Liver (tissue), 3 donors: Measurements from ENCODE around the gene MEGF6.

ENCODE experiments used
- EGR1 ChIP-seq, 2 donors: IDR thresholded peaks; 2 replicates each; pipeline ENCODE4 v1.6.1; 2016 to 2018; ENCODE audit warnings: antibody characterized with exemption in 2 of 2, low read depth in 2 of 2
- RAD21 ChIP-seq, 2 donors: IDR thresholded peaks; 2 replicates each; pipeline ENCODE4 v1.6.1; 2016; ENCODE audit warnings: antibody characterized with exemption in 2 of 2, mild to moderate bottlenecking in 2 of 2
- TF ChIP-seq, protein P1 (sequence below): IDR thresholded peaks from 2 replicates; pipeline ENCODE4 v1.6.1; 2016; ENCODE audit warnings: antibody characterized with exemption, mild to moderate bottlenecking
- TF ChIP-seq, protein P2 (sequence below): fragments of 150-350 bp; IDR thresholded peaks from 2 replicates; pipeline ENCODE4 v1.5.1; 2017; ENCODE audit warnings: improper control_type of control experiment, low read depth, low read length; ENCODE audit not compliant: missing input control
- donor health status: healthy.
- donor health status: healthy.

DNA sequence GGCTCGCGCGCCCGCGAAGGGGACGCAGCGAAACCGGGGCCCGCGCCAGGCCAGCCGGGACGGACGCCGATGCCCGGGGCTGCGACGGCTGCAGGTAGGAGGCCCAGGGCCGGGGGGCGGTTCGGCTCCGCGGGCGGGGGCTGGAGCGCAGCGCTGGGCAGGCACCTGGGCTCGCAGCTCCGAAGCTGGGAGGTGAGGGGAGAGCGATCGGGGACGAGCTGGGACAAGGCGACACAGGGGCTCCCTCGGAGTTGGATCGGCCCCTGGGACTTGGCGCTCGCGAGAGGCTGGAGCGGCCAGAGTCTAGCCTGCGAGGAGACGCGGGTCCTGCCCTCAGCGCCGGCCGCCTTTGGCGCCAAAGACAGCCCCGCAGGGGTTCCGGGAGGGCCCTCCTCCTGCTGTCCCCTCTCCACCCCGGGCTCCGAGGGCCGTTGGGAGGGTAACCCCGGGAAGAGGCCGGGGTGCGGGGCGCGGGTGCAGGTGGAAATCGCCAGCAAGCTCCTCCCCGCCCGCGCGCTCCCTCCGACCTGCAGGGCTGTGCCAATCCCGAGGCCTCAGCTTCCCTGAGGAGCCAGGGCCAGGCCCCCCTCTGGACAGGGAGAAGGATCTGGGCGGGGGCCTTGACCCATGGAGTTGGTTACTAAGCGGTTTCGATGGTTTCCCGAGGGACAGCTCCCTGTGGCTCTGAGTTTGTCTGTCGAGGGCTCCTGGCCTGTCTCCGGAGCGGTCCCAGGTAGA lies 41.4 kb upstream of the MEGF6 start:
- TF ChIP-seq, protein P1, sequence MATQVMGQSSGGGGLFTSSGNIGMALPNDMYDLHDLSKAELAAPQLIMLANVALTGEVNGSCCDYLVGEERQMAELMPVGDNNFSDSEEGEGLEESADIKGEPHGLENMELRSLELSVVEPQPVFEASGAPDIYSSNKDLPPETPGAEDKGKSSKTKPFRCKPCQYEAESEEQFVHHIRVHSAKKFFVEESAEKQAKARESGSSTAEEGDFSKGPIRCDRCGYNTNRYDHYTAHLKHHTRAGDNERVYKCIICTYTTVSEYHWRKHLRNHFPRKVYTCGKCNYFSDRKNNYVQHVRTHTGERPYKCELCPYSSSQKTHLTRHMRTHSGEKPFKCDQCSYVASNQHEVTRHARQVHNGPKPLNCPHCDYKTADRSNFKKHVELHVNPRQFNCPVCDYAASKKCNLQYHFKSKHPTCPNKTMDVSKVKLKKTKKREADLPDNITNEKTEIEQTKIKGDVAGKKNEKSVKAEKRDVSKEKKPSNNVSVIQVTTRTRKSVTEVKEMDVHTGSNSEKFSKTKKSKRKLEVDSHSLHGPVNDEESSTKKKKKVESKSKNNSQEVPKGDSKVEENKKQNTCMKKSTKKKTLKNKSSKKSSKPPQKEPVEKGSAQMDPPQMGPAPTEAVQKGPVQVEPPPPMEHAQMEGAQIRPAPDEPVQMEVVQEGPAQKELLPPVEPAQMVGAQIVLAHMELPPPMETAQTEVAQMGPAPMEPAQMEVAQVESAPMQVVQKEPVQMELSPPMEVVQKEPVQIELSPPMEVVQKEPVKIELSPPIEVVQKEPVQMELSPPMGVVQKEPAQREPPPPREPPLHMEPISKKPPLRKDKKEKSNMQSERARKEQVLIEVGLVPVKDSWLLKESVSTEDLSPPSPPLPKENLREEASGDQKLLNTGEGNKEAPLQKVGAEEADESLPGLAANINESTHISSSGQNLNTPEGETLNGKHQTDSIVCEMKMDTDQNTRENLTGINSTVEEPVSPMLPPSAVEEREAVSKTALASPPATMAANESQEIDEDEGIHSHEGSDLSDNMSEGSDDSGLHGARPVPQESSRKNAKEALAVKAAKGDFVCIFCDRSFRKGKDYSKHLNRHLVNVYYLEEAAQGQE: no peak
- TF ChIP-seq, protein P2, sequence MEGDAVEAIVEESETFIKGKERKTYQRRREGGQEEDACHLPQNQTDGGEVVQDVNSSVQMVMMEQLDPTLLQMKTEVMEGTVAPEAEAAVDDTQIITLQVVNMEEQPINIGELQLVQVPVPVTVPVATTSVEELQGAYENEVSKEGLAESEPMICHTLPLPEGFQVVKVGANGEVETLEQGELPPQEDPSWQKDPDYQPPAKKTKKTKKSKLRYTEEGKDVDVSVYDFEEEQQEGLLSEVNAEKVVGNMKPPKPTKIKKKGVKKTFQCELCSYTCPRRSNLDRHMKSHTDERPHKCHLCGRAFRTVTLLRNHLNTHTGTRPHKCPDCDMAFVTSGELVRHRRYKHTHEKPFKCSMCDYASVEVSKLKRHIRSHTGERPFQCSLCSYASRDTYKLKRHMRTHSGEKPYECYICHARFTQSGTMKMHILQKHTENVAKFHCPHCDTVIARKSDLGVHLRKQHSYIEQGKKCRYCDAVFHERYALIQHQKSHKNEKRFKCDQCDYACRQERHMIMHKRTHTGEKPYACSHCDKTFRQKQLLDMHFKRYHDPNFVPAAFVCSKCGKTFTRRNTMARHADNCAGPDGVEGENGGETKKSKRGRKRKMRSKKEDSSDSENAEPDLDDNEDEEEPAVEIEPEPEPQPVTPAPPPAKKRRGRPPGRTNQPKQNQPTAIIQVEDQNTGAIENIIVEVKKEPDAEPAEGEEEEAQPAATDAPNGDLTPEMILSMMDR: no peak
- TF ChIP-seq EGR1 (IDR thresholded peaks at IDR 0.05; ENCODE audit: low read depth in 2 of 2) (no peak), RAD21 (IDR thresholded peaks at IDR 0.05) (no peak)
